ENCODE measurements around the gene LRRC47.

The LRRC47 gene

GRCh38 chr1:3775490-3776230, 20.6 kb downstream of the LRRC47 start:
- peak; percentile 86 for DNase-seq (ENCODE audit: low read depth)
- no peak overlapping the region for H3K4me3 ChIP-seq (ENCODE audit: low read depth, low read length)
- peak; percentile 70 for TF ChIP-seq CTCF (IDR thresholded peaks at IDR 0.05; ENCODE audit: insufficient read depth, low read depth, low read length, missing control alignments)

- DNase-seq (ENCODE audit: low read depth), result no peak
- TF ChIP-seq CTCF (IDR thresholded peaks at IDR 0.05; ENCODE audit: insufficient read depth, low read depth, low read length, missing control alignments), result no peak
- H3K4me3 ChIP-seq (ENCODE audit: low read depth, low read length), result no peak overlapping the region
Observed at GRCh38 chr1:3774946-3775489, 21.3 kb downstream of the LRRC47 start.

GRCh38 chr1:3774276-3774945, 21.9 kb downstream of the LRRC47 start:
- no peak overlapping the region for H3K4me3 ChIP-seq (ENCODE audit: low read depth, low read length)
- no peak for DNase-seq (ENCODE audit: low read depth)
- TF ChIP-seq CTCF (IDR thresholded peaks at IDR 0.05; ENCODE audit: insufficient read depth, low read depth, low read length, missing control alignments), result no peak

GRCh38 chr1:3773572-3774275, 22.6 kb downstream of the LRRC47 start:
- no peak for DNase-seq (ENCODE audit: low read depth)
- no peak overlapping the region for H3K4me3 ChIP-seq (ENCODE audit: low read depth, low read length)
- no peak for TF ChIP-seq CTCF (IDR thresholded peaks at IDR 0.05; ENCODE audit: insufficient read depth, low read depth, low read length, missing control alignments)

- no peak for TF ChIP-seq CTCF (IDR thresholded peaks at IDR 0.05; ENCODE audit: insufficient read depth, low read depth, low read length, missing control alignments)
- H3K4me3 ChIP-seq (ENCODE audit: low read depth, low read length), result peak within 1 kb of the TSS; percentile 64
- no peak for DNase-seq (ENCODE audit: low read depth)
Observed at GRCh38 chr1:3772715-3773571, 23.4 kb downstream of the LRRC47 start, which contains the start of gene SMIM1. SMIM1 (plus strand) TSS chr1:3772749; CDS start chr1:3775374, 2,625 bp downstream.
